Measurements from ENCODE around the gene EFL1. TPM values are rescaled to one million over a fixed set of nuclear protein-coding genes. Genes with fewer than 3 reads are reported as not detected.
"Not testable (repeated sequence)": the region's sequence is repeated elsewhere in the genome, so short reads cannot be mapped to it uniquely, and the experiment has no call there.

The EFL1 gene
- total RNA-seq, 1 experiment from 2014 or later = 17.2 TPM

DNA sequence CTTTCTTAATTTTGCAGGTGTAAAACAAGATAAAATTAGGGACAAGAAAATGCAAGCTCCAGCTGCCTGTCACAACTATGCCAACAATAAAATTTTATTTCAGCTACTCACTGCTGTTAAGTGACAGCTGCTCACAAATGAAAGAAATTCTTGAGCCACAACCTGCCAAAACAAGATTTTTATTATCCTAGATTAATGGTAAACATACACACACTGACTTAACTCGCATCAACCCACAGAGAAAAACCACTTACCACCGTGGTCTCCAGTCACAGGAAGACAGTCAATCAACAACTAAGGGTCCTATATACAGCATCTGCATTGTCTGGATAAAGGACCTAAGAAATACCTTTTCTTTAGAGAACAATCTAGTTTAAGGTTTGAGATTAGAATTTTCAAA is 31.3 kb downstream of the EFL1 start:
- intact Hi-C loops (cut with micrococcal nuclease; ENCODE audit: unreplicated experiment) = no loop called here
- H3K4me3 ChIP-seq = no peak overlapping the region
- CTCF ChIA-PET = interaction anchor here (0.6 kb wide), 1 partner anchor 28 kb away, joined by 5 read pairs; no protein-coding TSS in a partner anchor

DNA sequence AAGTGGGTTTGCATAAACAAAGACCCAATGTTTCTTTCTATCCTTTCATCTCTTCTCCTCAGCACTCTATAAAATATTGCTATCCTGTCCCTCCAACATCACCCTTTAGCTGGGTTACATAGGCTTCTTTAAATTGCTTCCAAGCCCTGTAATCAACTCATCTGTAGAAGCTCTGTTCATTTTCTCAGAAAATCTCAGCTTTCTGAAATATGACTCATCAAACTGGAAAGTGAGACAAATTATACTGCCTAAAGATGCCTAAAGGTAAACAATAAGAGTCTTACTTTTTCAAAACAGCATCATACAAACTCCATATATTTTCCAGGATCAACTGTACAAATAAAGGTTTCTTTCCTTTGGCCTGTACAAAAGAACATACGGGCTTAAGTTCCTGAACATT is 33.8 kb downstream of the EFL1 start:
- no peak overlapping the region for H2AFZ ChIP-seq
- no peak for TF ChIP-seq EZH2 (IDR thresholded peaks at IDR 0.05; ENCODE audit: low read depth)
- TF ChIP-seq, protein P1, sequence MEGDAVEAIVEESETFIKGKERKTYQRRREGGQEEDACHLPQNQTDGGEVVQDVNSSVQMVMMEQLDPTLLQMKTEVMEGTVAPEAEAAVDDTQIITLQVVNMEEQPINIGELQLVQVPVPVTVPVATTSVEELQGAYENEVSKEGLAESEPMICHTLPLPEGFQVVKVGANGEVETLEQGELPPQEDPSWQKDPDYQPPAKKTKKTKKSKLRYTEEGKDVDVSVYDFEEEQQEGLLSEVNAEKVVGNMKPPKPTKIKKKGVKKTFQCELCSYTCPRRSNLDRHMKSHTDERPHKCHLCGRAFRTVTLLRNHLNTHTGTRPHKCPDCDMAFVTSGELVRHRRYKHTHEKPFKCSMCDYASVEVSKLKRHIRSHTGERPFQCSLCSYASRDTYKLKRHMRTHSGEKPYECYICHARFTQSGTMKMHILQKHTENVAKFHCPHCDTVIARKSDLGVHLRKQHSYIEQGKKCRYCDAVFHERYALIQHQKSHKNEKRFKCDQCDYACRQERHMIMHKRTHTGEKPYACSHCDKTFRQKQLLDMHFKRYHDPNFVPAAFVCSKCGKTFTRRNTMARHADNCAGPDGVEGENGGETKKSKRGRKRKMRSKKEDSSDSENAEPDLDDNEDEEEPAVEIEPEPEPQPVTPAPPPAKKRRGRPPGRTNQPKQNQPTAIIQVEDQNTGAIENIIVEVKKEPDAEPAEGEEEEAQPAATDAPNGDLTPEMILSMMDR (conservative IDR thresholded peaks at IDR 0.05) = no peak
- no peak overlapping the region for H3K4me2 ChIP-seq
- no peaks in the 10 kb centered on the region for H3F3A ChIP-seq (ENCODE audit: insufficient read depth, low read depth)
- no peaks in the 10 kb centered on the region for H4K20me1 ChIP-seq (ENCODE audit: insufficient read depth)
- H3K9me3 ChIP-seq (ENCODE audit: insufficient read depth, low read depth) = no peaks in the 10 kb centered on the region
- no peak overlapping the region for H3K27ac ChIP-seq
- H3K36me3 ChIP-seq (ENCODE audit: low read depth) = no peaks in the 10 kb centered on the region
- ChIA-PET POLR2A (ENCODE audit: unreplicated experiment) (no interaction called here), CTCF (no interaction called here)
- H3K79me2 ChIP-seq (ENCODE audit: low read depth) = no peaks in the 10 kb centered on the region
- no peak overlapping the region for H3K4me3 ChIP-seq
- no peaks in the 10 kb centered on the region for H3K4me1 ChIP-seq (replicated peaks; ENCODE audit: insufficient read depth)
- no peak for DNase-seq
- H3K27me3 ChIP-seq (ENCODE audit: insufficient read depth, low read depth) = no peaks in the 10 kb centered on the region
- intact Hi-C loops (cut with micrococcal nuclease; ENCODE audit: unreplicated experiment) = no loop called here
- no TSS peak for BruUV-seq (replicated peaks)
- no peaks in the 10 kb centered on the region for H3K9me2 ChIP-seq (ENCODE audit: insufficient read depth)

More for the DNA sequence above, 31.3 kb downstream of the EFL1 start:
- Histone ChIP-seq H3K9me2 (ENCODE audit: insufficient read depth) (no peaks in the 10 kb centered on the region), H3K9me3 (ENCODE audit: insufficient read depth, low read depth) (no peaks in the 10 kb centered on the region), H3K27ac (no peak overlapping the region), H3F3A (ENCODE audit: insufficient read depth, low read depth) (no peaks in the 10 kb centered on the region), H3K4me1 (replicated peaks; ENCODE audit: insufficient read depth) (no peaks in the 10 kb centered on the region), H2AFZ (no peak overlapping the region), H3K79me2 (ENCODE audit: low read depth) (no peaks in the 10 kb centered on the region), H3K27me3 (ENCODE audit: insufficient read depth, low read depth) (no peaks in the 10 kb centered on the region), H4K20me1 (ENCODE audit: insufficient read depth) (no peaks in the 10 kb centered on the region), H3K36me3 (ENCODE audit: low read depth) (0 out of 2 replicates have a peak, but pooled peaks cover 2% of the 10 kb centered on the region), H3K4me2 (no peak overlapping the region)
- POLR2A ChIA-PET (ENCODE audit: unreplicated experiment) = no interaction called here
- no peak for DNase-seq
- TF ChIP-seq, protein P1 (conservative IDR thresholded peaks at IDR 0.05) = no peak
- TF ChIP-seq EZH2 (IDR thresholded peaks at IDR 0.05; ENCODE audit: low read depth) = no peak
- BruUV-seq (replicated peaks) = no TSS peak

DNA sequence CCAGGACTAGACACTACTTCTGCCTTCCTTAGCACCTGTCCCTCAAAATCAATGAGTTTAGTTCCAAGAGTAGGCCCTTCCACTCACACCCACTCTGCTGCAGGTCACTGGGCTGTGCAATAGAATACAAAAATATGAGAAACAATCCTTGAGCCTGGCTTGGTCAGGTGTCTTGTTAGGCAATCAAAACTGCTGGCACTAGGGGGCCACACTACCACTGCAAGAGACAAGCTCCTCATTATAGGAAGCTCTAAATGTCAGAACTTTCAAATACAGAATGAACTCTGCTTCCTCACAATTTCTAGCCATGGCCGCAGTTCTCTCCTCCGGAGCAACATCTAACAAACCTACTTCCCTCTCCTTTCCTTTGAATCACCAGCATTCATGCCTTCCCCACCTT is 41.0 kb downstream of the EFL1 start:
- H3K4me1 ChIP-seq (replicated peaks; ENCODE audit: insufficient read depth); H3K36me3 ChIP-seq (ENCODE audit: low read depth); H3K79me2 ChIP-seq (ENCODE audit: low read depth); H3K4me3 ChIP-seq; intact Hi-C loops (cut with micrococcal nuclease; ENCODE audit: unreplicated experiment); H3K9me3 ChIP-seq (ENCODE audit: insufficient read depth, low read depth); H2AFZ ChIP-seq; H4K20me1 ChIP-seq (ENCODE audit: insufficient read depth); H3F3A ChIP-seq (ENCODE audit: insufficient read depth, low read depth); H3K9me2 ChIP-seq (ENCODE audit: insufficient read depth); H3K27ac ChIP-seq; BruUV-seq (replicated peaks); DNase-seq; POLR2A ChIA-PET (ENCODE audit: unreplicated experiment); H3K4me2 ChIP-seq; CTCF ChIA-PET; H3K27me3 ChIP-seq (ENCODE audit: insufficient read depth, low read depth): not testable (repeated sequence)

GRCh38 chr15:82216092-82216491 is 46.4 kb downstream of the EFL1 start:
- DNase-seq; POLR2A ChIA-PET (ENCODE audit: unreplicated experiment); H3K9me2 ChIP-seq (ENCODE audit: insufficient read depth); H3K9me3 ChIP-seq (ENCODE audit: insufficient read depth, low read depth); H3K4me3 ChIP-seq; H3K79me2 ChIP-seq (ENCODE audit: low read depth); H3K4me1 ChIP-seq (replicated peaks; ENCODE audit: insufficient read depth); H3K27me3 ChIP-seq (ENCODE audit: insufficient read depth, low read depth); H4K20me1 ChIP-seq (ENCODE audit: insufficient read depth); BruUV-seq (replicated peaks); H3F3A ChIP-seq (ENCODE audit: insufficient read depth, low read depth); H3K36me3 ChIP-seq (ENCODE audit: low read depth); H2AFZ ChIP-seq; H3K4me2 ChIP-seq; H3K27ac ChIP-seq; intact Hi-C loops (cut with micrococcal nuclease; ENCODE audit: unreplicated experiment); CTCF ChIA-PET: not testable (repeated sequence)

DNA sequence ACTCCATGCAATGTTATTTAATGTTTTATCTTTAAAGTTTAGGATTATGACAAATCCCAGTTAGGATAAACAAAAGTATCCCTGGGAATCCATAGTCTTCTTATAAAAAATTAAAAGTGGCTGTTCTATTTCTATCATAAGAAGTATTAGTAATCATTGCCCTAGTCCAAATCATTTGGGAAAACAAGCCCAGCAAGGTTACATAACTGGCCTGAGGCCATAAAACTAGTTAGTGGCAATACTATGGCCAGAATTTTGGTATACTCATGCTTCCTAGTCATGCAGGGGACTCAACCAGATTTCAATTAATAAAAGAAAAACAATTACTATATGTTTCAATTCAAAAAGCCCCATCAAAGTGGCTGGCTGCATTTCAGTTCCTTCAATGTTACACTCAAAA is 50.3 kb downstream of the EFL1 start:
- H3K9me2 ChIP-seq (ENCODE audit: insufficient read depth); BruUV-seq (replicated peaks); CTCF ChIA-PET; H2AFZ ChIP-seq; H3K79me2 ChIP-seq (ENCODE audit: low read depth); H3K27me3 ChIP-seq (ENCODE audit: insufficient read depth, low read depth); H3K4me3 ChIP-seq; H3K4me2 ChIP-seq; POLR2A ChIA-PET (ENCODE audit: unreplicated experiment); intact Hi-C loops (cut with micrococcal nuclease; ENCODE audit: unreplicated experiment); H3F3A ChIP-seq (ENCODE audit: insufficient read depth, low read depth); H3K27ac ChIP-seq; DNase-seq; H3K9me3 ChIP-seq (ENCODE audit: insufficient read depth, low read depth); H3K4me1 ChIP-seq (replicated peaks; ENCODE audit: insufficient read depth); H3K36me3 ChIP-seq (ENCODE audit: low read depth); H4K20me1 ChIP-seq (ENCODE audit: insufficient read depth): not testable (repeated sequence)

- DNase-seq; H3K9me2 ChIP-seq (ENCODE audit: insufficient read depth); H3K4me2 ChIP-seq; H3K27ac ChIP-seq; H3K9me3 ChIP-seq (ENCODE audit: insufficient read depth, low read depth); H3K27me3 ChIP-seq (ENCODE audit: insufficient read depth, low read depth); H3F3A ChIP-seq (ENCODE audit: insufficient read depth, low read depth); CTCF ChIA-PET; H3K4me3 ChIP-seq; H2AFZ ChIP-seq; H4K20me1 ChIP-seq (ENCODE audit: insufficient read depth); H3K36me3 ChIP-seq (ENCODE audit: low read depth); H3K79me2 ChIP-seq (ENCODE audit: low read depth); H3K4me1 ChIP-seq (replicated peaks; ENCODE audit: insufficient read depth); POLR2A ChIA-PET (ENCODE audit: unreplicated experiment); BruUV-seq (replicated peaks); intact Hi-C loops (cut with micrococcal nuclease; ENCODE audit: unreplicated experiment): not testable (repeated sequence)
These were observed 52.4 kb downstream of the EFL1 start for GRCh38 chr15:82210066-82210597.
